ENCODE data around the gene CEBPZ. TPM values are rescaled to one million over a fixed set of nuclear protein-coding genes. Genes with fewer than 3 reads are reported as not detected.

The CEBPZ gene
- total and polyA plus RNA-seq, 2 of the 13 experiments (the other 11 are each of a cell fraction or from before 2014, with no cell fraction given), result 14.4 to 117 TPM

- TF ChIP-seq NFE2L1 (CRISPR knock-in tag; IDR thresholded peaks at IDR 0.05; ENCODE audit: borderline replicate concordance), result no peak
- TF ChIP-seq TSC22D2 (CRISPR knock-in tag; IDR thresholded peaks at IDR 0.05; ENCODE audit: borderline replicate concordance), result peak; percentile 75
- TF ChIP-seq SP4 (CRISPR knock-in tag; IDR thresholded peaks at IDR 0.05), result peak; percentile 72; the same call in 1 of the 2 replicates
- TF ChIP-seq SMAD9 (CRISPR knock-in tag; IDR thresholded peaks at IDR 0.05), result no peak
- TF ChIP-seq ZNF350 (CRISPR knock-in tag; IDR thresholded peaks at IDR 0.05; ENCODE audit: borderline replicate concordance, low read depth), result no peak; the same call in 1 of the 2 replicates
- TF ChIP-seq RXRB (CRISPR knock-in tag; IDR thresholded peaks at IDR 0.05; ENCODE audit: borderline replicate concordance), result peak; percentile 8; the same call in 1 of the 2 replicates
- TF ChIP-seq DR1 (CRISPR knock-in tag; IDR thresholded peaks at IDR 0.05), result peak; percentile 75
- TF ChIP-seq ZNF761 (CRISPR knock-in tag; conservative IDR thresholded peaks at IDR 0.05), result peak; percentile 88; the same call in 1 of the 2 replicates
- peak; percentile 99 for TF ChIP-seq POLR2AphosphoS5 (IDR thresholded peaks at IDR 0.05; ENCODE audit: low read depth, low read length)
- TF ChIP-seq XBP1 (CRISPR knock-in tag; IDR thresholded peaks at IDR 0.05), result peak; percentile 75; the same call in 1 of the 2 replicates
- TF ChIP-seq ZBTB40 (IDR thresholded peaks at IDR 0.05), result no peak
- TF ChIP-seq ZBTB40 (CRISPR knock-in tag; IDR thresholded peaks at IDR 0.05), result peak; percentile 94
- TF ChIP-seq DPF2 (CRISPR knock-in tag; IDR thresholded peaks at IDR 0.05; ENCODE audit: borderline replicate concordance, low read depth), result no peak
- TF ChIP-seq MAF1 (CRISPR knock-in tag; IDR thresholded peaks at IDR 0.05; ENCODE audit: borderline replicate concordance), result 0 out of 2 replicates have a peak, but pooled peaks have one; percentile 33
- no peak; the same call in 1 of the 2 replicates for TF ChIP-seq TRAFD1 (CRISPR knock-in tag; IDR thresholded peaks at IDR 0.05; ENCODE audit: borderline replicate concordance)
- TF ChIP-seq NFRKB (IDR thresholded peaks at IDR 0.05), result no peak
- TF ChIP-seq BCL3 (CRISPR knock-in tag; IDR thresholded peaks at IDR 0.05), result peak; percentile 94
Measured at GRCh38 chr2:37196320-37197195, 34.8 kb downstream of the CEBPZ start, which contains the start of gene CEBPZOS (continued).
